Choroid plexus epithelial cell (primary cell): ENCODE measurements around the gene NELL1.

Experiments
- DNase-seq: peaks from one replicate; pipeline ENCODE4 v3.0.0-alpha.2; 2010; ENCODE audit warnings: low read depth
- H3K4me3 ChIP-seq: 2 replicates; pipeline ENCODE4 v1.5.1; 2011; ENCODE audit warnings: low read depth, mild to moderate bottlenecking, control low read depth, low read length, moderate library complexity
- CTCF ChIP-seq: conservative IDR thresholded peaks from 2 replicates; pipeline ENCODE4 v1.5.1; 2011; ENCODE audit warnings: low read depth, mild to moderate bottlenecking, control low read depth, inconsistent platforms, low read length, moderate library complexity

The NELL1 gene

GRCh38 chr11:21105196-21105917 lies 436.0 kb downstream of the NELL1 start:
- DNase-seq, result no peak
- H3K4me3 ChIP-seq, result no peak overlapping the region
- no peak for TF ChIP-seq CTCF

DNA sequence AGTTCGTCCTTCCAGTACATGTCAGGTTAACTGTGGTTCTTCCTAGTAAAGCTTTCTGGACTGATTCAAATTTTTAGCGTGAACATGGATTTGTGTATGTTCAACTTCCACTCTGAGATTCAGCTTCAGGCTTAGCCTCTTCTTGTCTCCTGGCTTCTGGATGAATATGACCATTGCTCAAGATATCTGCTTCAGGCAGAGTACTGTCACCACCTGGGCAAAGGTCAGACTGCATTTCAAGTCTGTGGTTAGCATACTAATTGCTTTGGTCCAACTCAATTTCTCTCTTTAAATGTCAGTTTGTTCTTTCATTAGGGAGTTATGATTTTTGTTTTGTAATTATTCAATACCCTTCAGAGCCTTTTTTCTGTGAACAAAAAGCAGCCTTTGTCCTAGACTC lies 440.0 kb downstream of the NELL1 start:
- no peak for TF ChIP-seq CTCF
- H3K4me3 ChIP-seq, result no peak overlapping the region
- no peak for DNase-seq

DNA sequence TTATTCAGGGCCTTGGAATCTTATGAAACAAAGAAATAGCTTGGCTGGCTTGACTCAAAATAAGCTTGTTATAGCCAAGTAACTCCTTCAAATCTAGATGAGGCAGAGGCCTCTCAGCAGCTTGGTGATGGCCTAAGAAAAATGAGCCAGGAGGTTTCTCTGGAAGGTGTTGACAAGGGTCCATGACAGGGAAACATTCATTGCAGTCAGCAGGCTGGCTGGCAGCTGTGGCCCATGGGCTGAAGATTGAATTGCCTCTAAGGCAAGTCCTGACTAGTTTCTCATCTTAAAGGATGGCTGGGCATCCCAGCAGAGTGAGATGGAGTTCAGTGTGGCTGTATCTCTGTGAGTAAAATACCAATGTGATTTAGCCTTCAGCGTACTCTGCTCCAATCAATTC lies 441.0 kb downstream of the NELL1 start:
- no peak overlapping the region for H3K4me3 ChIP-seq
- TF ChIP-seq CTCF, result no peak
- no peak for DNase-seq

- no peak overlapping the region for H3K4me3 ChIP-seq
- no peak for TF ChIP-seq CTCF
- no peak for DNase-seq
These were observed 444.5 kb downstream of the NELL1 start for GRCh38 chr11:21113876-21114275.

DNA sequence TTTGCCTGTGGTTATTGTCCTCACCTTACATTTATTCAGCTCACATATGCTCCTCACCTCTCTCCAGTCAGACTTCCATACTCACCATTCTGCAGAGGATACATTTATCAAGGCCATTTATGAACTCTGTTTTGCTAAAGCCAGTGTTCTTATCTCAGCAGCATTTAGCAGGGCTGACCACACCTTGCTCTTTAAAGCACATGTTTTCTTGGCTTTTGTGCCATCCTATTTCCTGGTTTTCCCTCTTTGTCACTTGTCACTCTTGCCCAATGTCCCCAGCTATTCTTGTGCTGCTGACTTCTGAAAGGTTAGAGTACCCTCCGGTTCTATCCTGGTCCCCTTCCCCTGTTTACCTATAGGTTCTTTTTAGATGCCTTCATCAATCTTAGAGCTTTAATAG lies 446.6 kb downstream of the NELL1 start:
- no peak overlapping the region for H3K4me3 ChIP-seq
- no peak for TF ChIP-seq CTCF
- no peak for DNase-seq

DNA sequence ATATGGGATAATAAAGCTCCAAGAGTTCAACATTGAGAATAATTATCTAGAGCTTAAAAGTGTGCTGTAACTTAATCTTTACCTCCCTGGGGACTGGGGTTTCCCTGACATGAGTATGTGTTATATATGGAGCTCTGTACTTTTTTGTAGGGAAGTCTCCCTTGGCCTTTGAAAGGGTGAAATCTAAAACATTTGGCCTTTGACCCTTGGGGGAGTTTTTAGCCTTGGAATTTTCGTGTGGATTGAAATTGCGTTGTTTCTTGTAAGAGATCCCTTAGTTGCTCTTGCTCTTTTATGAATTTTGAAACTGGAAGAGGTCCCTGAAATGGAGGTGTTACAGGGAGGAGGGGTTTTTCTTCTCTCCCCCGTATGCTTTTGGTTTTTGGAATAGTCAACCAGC lies 450.0 kb downstream of the NELL1 start:
- no peak for TF ChIP-seq CTCF
- DNase-seq, result no peak
- no peak overlapping the region for H3K4me3 ChIP-seq

GRCh38 chr11:21121991-21122390 lies 452.6 kb downstream of the NELL1 start:
- no peak for TF ChIP-seq CTCF
- H3K4me3 ChIP-seq, result no peak overlapping the region
- DNase-seq, result no peak
